ENCODE measurements around the gene TTC28. TPM values are rescaled to one million over a fixed set of nuclear protein-coding genes. Genes with fewer than 3 reads are reported as not detected.

TTC28 gene
- total RNA-seq, 1 experiment from 2014 or later, result 0.12 TPM

DNA sequence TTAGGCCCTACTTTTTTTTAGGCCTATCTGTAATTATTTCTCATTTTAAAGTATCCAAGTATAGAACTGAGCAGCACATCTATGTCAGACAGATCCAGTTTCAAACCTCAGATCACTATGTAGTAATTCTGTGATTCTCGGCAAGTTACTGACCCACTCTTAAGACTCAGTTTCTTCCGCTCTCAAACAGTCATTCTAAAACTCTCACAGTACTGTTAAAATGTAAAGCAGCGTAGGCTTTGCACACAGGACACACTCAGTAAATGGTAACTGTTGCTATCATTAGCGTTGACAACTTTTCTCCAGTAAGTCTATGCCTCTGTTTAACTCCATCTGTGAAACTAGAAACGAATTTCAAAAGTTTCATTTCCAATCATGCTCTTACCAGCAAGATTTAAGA lies 277.1 kb downstream of the TTC28 start:
- ChIA-PET CTCF (no interaction called here), RAD21 (ENCODE audit: low non-redundant PET in 1 of 2, low total read pairs in 2 of 2, uncharacterized antibody in 2 of 2, unreplicated experiment in 2 of 2) (no interaction called here), POLR2A (no interaction called here)
- Histone ChIP-seq H3K4me3 (replicated peaks in 1 of 2; ENCODE audit: low read depth in 1 of 2, low read length in 2 of 2) (no peak overlapping the region), H3K9me3 (ENCODE audit: control insufficient read depth in 1 of 2, insufficient read depth in 1 of 2, low read depth in 1 of 2, low read length in 2 of 2) (no peaks in the 10 kb centered on the region), H3K27ac (ENCODE audit: low read depth, low read length) (no peak overlapping the region), H3K27me3 (ENCODE audit: insufficient read depth, low read length) (peaks cover 65% of the 10 kb centered on the region), H3K79me2 (ENCODE audit: insufficient read depth, low read length) (no peaks in the 10 kb centered on the region), H4K20me1 (ENCODE audit: insufficient read depth) (no peaks in the 10 kb centered on the region), H3K4me1 (ENCODE audit: control insufficient read depth in 1 of 2, insufficient read depth in 2 of 2, low read length in 2 of 2) (no peaks in the 10 kb centered on the region), H3K9ac (ENCODE audit: low read length) (no peak overlapping the region), H2AFZ (ENCODE audit: low read depth, low read length, poor library complexity, severe bottlenecking) (no peak overlapping the region), H3K36me3 (ENCODE audit: control insufficient read depth in 1 of 2, insufficient read depth in 2 of 2, low read length in 2 of 2) (no peaks in the 10 kb centered on the region), H3K9me2 (ENCODE audit: insufficient read depth) (no peaks in the 10 kb centered on the region), H3K4me2 (ENCODE audit: low read length) (no peak overlapping the region)
- intact Hi-C loops (cut with micrococcal nuclease), result no loop called here
- no peak for DNase-seq (ENCODE audit: low read depth, low spot score)
- no TSS peak for BruUV-seq (replicated peaks)
- ATAC-seq, result no peak
- TF ChIP-seq ELF1 (IDR thresholded peaks at IDR 0.05; ENCODE audit: borderline replicate concordance, low read depth) (no peak), EZH2 (IDR thresholded peaks at IDR 0.05) (no peak), EZH2phosphoT487 (IDR thresholded peaks at IDR 0.05; ENCODE audit: borderline replicate concordance) (no peak), SRF (IDR thresholded peaks at IDR 0.05; ENCODE audit: low read depth) (no peak), SP1 (IDR thresholded peaks at IDR 0.05; ENCODE audit: low read depth) (no peak), EGR1 (IDR thresholded peaks at IDR 0.05; ENCODE audit: low read depth) (no peak), POLR2AphosphoS5 (IDR thresholded peaks at IDR 0.05; ENCODE audit: low read depth, low read length) (no peak), SIN3A (IDR thresholded peaks at IDR 0.05; ENCODE audit: low read depth) (no peak), CEBPB (IDR thresholded peaks at IDR 0.05; ENCODE audit: low read depth) (no peak), TCF7L2 (IDR thresholded peaks at IDR 0.05; ENCODE audit: borderline replicate concordance, extremely low read depth, insufficient read depth, insufficient read length) (no peak), ZFX (IDR thresholded peaks at IDR 0.05) (no peak), FOSL1 (IDR thresholded peaks at IDR 0.05; ENCODE audit: low read depth) (no peak), JUND (IDR thresholded peaks at IDR 0.05) (no peak), CBX3 (IDR thresholded peaks at IDR 0.05; ENCODE audit: low read depth) (no peak), POLR2A (IDR thresholded peaks at IDR 0.05; ENCODE audit: borderline replicate concordance, extremely low read depth, insufficient read depth, insufficient read length) (no peak)
- TF ChIP-seq, protein P1, sequence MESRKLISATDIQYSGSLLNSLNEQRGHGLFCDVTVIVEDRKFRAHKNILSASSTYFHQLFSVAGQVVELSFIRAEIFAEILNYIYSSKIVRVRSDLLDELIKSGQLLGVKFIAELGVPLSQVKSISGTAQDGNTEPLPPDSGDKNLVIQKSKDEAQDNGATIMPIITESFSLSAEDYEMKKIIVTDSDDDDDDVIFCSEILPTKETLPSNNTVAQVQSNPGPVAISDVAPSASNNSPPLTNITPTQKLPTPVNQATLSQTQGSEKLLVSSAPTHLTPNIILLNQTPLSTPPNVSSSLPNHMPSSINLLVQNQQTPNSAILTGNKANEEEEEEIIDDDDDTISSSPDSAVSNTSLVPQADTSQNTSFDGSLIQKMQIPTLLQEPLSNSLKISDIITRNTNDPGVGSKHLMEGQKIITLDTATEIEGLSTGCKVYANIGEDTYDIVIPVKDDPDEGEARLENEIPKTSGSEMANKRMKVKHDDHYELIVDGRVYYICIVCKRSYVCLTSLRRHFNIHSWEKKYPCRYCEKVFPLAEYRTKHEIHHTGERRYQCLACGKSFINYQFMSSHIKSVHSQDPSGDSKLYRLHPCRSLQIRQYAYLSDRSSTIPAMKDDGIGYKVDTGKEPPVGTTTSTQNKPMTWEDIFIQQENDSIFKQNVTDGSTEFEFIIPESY (IDR thresholded peaks at IDR 0.05; ENCODE audit: extremely low read depth, insufficient replicate concordance, low read length), result no peak
- TF ChIP-seq, protein P2, sequence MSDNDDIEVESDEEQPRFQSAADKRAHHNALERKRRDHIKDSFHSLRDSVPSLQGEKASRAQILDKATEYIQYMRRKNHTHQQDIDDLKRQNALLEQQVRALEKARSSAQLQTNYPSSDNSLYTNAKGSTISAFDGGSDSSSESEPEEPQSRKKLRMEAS (IDR thresholded peaks at IDR 0.05), result no peak
- TF ChIP-seq, protein P3, sequence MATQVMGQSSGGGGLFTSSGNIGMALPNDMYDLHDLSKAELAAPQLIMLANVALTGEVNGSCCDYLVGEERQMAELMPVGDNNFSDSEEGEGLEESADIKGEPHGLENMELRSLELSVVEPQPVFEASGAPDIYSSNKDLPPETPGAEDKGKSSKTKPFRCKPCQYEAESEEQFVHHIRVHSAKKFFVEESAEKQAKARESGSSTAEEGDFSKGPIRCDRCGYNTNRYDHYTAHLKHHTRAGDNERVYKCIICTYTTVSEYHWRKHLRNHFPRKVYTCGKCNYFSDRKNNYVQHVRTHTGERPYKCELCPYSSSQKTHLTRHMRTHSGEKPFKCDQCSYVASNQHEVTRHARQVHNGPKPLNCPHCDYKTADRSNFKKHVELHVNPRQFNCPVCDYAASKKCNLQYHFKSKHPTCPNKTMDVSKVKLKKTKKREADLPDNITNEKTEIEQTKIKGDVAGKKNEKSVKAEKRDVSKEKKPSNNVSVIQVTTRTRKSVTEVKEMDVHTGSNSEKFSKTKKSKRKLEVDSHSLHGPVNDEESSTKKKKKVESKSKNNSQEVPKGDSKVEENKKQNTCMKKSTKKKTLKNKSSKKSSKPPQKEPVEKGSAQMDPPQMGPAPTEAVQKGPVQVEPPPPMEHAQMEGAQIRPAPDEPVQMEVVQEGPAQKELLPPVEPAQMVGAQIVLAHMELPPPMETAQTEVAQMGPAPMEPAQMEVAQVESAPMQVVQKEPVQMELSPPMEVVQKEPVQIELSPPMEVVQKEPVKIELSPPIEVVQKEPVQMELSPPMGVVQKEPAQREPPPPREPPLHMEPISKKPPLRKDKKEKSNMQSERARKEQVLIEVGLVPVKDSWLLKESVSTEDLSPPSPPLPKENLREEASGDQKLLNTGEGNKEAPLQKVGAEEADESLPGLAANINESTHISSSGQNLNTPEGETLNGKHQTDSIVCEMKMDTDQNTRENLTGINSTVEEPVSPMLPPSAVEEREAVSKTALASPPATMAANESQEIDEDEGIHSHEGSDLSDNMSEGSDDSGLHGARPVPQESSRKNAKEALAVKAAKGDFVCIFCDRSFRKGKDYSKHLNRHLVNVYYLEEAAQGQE (IDR thresholded peaks at IDR 0.05; ENCODE audit: low read depth), result no peak
- TF ChIP-seq, protein P4, sequence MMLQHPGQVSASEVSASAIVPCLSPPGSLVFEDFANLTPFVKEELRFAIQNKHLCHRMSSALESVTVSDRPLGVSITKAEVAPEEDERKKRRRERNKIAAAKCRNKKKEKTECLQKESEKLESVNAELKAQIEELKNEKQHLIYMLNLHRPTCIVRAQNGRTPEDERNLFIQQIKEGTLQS (IDR thresholded peaks at IDR 0.05), result no peak
